ENCODE data around the gene SKI.

SKI gene

DNA sequence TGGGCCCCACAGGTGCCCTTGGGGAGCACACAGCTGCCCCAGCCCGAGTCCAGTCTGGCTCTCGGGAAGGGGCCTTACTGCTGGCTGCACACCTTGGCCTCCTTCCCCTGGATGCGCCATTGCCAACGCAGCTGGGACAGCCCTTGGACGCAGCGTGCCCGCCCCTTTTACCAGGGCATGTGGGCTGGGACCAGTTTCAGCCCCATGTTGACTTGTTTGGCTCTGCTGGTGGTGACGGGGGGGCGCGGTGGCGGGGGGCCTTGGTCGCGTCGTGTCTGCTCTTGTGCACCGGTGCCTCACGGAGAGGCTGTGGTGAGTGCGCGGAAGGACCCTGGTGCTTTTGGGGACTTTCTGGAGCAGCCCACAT is 19.6 kb downstream of the SKI start:
- no peak for DNase-seq (ENCODE audit: low read depth)
- TF ChIP-seq, protein P1, sequence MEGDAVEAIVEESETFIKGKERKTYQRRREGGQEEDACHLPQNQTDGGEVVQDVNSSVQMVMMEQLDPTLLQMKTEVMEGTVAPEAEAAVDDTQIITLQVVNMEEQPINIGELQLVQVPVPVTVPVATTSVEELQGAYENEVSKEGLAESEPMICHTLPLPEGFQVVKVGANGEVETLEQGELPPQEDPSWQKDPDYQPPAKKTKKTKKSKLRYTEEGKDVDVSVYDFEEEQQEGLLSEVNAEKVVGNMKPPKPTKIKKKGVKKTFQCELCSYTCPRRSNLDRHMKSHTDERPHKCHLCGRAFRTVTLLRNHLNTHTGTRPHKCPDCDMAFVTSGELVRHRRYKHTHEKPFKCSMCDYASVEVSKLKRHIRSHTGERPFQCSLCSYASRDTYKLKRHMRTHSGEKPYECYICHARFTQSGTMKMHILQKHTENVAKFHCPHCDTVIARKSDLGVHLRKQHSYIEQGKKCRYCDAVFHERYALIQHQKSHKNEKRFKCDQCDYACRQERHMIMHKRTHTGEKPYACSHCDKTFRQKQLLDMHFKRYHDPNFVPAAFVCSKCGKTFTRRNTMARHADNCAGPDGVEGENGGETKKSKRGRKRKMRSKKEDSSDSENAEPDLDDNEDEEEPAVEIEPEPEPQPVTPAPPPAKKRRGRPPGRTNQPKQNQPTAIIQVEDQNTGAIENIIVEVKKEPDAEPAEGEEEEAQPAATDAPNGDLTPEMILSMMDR (IDR thresholded peaks at IDR 0.05; ENCODE audit: control insufficient read depth, insufficient read depth, low read depth, low read length, missing control alignments): no peak
- H3K4me3 ChIP-seq (ENCODE audit: control insufficient read depth, low read depth, low read length): no peak overlapping the region

DNA sequence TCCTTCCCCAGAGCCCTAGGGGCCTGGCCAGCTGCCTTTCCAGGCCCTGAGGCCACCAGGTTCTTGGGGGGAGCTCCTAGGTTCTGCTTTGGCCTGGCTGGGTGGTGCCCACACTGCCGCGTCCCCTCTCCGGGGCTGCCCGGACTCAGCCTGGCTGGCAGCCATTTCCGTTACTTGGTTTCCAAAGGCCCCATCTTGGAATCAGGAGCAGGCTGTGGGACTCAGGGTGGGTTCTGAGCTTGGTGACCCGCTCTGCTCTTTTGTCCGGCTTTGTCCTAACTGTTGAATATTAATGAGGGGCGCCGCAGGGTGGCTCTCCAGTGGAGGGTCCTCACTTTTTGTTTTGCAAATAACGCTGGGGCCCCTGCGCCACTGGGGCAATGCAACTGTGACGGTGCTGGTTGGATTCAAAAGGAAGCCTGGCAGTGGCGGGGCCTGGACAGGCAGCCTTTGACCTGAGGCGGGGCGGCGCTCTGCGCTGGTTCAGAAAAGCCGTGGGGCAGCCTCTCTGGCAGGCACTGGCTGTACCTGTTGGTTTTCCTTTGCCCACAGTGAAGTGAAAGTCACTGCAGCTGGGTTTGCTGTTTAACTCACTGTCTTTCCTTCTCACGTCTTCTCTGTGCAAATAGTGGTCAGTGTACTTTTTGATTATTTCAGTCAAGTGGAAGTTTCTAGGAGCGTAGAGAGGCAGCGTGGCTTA is 20.2 kb downstream of the SKI start:
- DNase-seq (ENCODE audit: low read depth): no peak
- H3K4me3 ChIP-seq (ENCODE audit: control insufficient read depth, low read depth, low read length): no peak overlapping the region
- TF ChIP-seq, protein P1 (IDR thresholded peaks at IDR 0.05; ENCODE audit: control insufficient read depth, insufficient read depth, low read depth, low read length, missing control alignments): no peak

DNA sequence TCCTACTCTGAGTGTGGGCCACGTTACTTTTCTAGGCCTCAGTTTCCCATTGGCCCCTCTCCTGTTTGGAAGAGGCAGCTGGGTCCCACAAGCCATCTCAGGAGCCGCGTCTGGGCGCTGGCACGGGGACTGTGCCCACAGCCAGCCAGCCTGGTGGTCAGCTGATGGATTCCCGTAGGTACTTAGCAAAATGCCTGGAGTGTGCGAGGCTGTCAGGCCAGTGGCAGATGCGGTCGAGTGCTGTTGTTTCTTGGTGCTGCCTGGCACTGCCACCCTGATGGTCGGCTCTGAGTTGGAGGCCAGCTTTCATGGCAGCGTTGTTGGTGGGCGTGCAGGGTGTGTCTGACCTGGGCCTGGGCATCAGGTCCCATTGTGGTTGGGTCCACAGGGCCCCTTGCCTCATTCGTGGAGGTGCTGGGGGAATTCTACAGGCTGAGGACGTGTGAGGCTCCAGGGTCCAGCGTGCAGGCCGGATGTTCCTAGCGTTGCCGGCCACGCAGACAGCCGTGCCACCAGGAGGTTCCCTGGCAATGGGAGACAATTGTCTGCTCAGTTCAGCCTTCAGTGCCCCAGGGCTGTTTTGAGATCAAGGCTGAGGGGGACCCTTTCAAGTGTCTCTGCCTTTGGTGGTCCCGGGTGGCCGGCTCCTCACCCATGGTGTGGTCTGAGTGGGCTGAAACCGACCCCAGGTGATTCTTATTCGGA is 20.9 kb downstream of the SKI start:
- DNase-seq (ENCODE audit: low read depth): no peak
- TF ChIP-seq, protein P1 (IDR thresholded peaks at IDR 0.05; ENCODE audit: control insufficient read depth, insufficient read depth, low read depth, low read length, missing control alignments): no peak
- H3K4me3 ChIP-seq (ENCODE audit: control insufficient read depth, low read depth, low read length): no peak overlapping the region

DNA sequence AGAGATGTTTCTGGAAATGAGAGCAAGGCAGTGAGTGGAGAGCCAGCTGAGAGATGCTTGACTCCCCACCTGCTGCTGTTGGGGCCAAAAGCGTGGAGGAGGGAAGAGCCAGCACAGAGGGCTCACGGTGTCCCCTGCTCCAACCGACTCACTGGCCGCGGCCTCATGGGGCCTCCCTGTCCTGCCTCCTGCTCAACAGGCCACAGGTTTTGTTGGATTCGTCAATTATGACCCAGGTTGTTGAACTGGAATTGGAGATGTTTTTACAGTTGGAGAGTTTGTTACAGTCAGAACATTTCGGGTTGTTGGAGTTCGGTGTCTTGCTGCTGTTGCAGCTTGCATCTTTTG is 21.4 kb downstream of the SKI start:
- TF ChIP-seq, protein P1 (IDR thresholded peaks at IDR 0.05; ENCODE audit: control insufficient read depth, insufficient read depth, low read depth, low read length, missing control alignments): no peak
- H3K4me3 ChIP-seq (ENCODE audit: control insufficient read depth, low read depth, low read length): no peak overlapping the region
- DNase-seq (ENCODE audit: low read depth): no peak

DNA sequence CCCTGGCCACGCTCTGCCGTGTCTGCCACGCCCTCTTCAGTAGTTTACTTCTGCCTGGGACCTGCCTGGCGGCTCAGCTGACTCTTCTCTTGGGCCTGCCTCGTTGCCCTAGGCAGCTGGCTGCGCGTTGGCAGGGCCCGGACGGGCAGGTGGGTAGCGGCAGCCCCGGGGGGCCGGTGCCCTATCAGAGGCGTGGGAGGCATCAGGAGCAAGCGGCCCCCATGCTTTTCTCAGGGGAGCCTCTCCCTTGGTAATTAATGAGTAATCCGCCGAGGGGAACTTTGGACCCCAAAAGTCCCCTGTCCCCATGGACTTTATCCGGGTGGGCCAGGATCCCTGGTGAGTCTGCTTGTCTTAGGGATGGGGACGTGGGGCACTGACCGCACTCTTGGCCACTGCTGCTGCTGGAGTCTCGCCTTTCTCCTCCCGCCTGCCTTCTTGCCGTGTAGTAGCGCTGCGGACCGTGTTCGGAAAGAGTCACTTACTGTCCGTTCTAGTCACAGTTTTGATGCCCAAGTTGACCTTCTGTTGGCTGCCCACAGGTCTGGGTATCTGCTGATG is 22.7 kb downstream of the SKI start:
- no peak overlapping the region for H3K4me3 ChIP-seq (ENCODE audit: control insufficient read depth, low read depth, low read length)
- TF ChIP-seq, protein P1 (IDR thresholded peaks at IDR 0.05; ENCODE audit: control insufficient read depth, insufficient read depth, low read depth, low read length, missing control alignments): no peak
- no peak for DNase-seq (ENCODE audit: low read depth)

DNA sequence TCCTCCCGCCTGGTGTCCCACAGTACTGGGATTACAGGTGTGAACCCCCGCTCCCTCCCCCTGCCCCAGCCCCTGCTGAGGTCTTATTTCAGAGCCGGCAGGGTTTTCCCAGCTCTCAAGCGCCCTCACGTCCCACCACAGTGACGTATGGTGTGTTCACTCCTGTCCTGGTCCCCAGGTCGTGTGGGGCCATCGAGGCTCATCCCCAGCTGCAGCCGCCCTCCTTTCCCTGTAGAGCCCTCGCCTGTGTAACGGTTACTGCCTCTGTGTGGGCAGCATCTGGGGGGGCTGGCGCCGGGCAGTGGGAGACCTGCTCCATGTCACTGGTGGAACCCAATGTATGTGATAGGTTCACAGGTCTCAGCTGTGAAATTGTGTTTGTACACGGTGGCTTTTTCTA is 23.2 kb downstream of the SKI start:
- TF ChIP-seq, protein P1 (IDR thresholded peaks at IDR 0.05; ENCODE audit: control insufficient read depth, insufficient read depth, low read depth, low read length, missing control alignments): no peak
- DNase-seq (ENCODE audit: low read depth): no peak
- H3K4me3 ChIP-seq (ENCODE audit: control insufficient read depth, low read depth, low read length): no peak overlapping the region

Measured in AG09309 (cell line).